ENCODE measurements around the gene FAM181A.

GRCh38 chr14:93879362-93879983, 47.7 kb upstream of the FAM181A start:
- TF ChIP-seq EZH2 (IDR thresholded peaks at IDR 0.05; ENCODE audit: borderline replicate concordance, low read depth, low read length, severe bottlenecking) (no peak), CTCF (IDR thresholded peaks at IDR 0.05; ENCODE audit: borderline replicate concordance, extremely low read depth, low read length, poor library complexity, severe bottlenecking) (no peak)

Measured in DND-41 (cell line).